ENCODE data around the gene RBM25.
"Not testable (repeated sequence)": the region's sequence is repeated elsewhere in the genome, so short reads cannot be mapped to it uniquely, and the experiment has no call there.

Gene RBM25

GRCh38 chr14:73058224-73058921 lies at the start of gene RBM25:
Gene RBM25 (plus strand): TSS chr14:73058534. CDS start chr14:73071642, 13,108 bp downstream.
- peak; percentile 99 for DNase-seq (ENCODE audit: low spot score)

DNA sequence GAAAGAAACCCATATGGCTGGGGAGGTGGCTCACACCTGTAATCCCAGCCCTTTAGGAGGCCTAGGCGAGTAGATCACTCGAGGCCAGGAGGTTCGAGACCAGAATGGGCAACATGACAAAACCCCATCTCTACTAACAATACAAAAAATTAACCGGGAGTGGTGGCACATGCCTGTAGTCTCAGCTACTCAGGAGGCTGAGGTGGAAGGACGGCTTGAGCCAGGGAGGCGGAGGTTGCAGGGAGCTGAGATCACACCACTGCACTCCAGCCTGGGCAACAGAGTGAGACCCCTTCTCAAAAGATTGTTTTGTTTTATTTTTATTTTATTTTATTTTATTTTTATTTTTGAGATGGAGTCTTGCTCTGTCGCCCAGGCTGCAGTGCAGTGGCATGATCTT lies 47.1 kb upstream of the RBM25 start:
- DNase-seq (ENCODE audit: low spot score) = not testable (repeated sequence)

GRCh38 chr14:73014105-73014504 lies 44.2 kb upstream of the RBM25 start:
- DNase-seq (ENCODE audit: low spot score) = no peak

DNA sequence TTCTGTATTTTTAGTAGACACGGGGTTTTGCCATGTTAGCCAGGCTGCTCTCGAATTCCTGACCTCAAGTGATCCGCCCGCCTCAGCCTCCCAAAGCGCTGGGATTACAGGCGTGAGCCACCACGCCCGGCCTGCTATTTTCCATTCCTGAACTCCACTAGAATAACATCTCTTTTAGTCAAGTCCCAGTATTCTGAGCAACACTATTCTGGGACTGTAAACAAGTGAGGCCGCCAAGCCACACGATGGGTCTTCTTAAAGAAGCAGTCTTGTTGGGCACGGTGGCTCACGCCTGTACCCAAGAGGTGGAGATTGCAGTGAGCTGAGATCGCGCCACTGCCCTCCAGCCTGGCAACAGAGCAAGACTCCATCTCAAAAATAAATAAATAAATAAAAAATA lies 42.8 kb upstream of the RBM25 start:
- not testable (repeated sequence) for DNase-seq (ENCODE audit: low spot score)

DNA sequence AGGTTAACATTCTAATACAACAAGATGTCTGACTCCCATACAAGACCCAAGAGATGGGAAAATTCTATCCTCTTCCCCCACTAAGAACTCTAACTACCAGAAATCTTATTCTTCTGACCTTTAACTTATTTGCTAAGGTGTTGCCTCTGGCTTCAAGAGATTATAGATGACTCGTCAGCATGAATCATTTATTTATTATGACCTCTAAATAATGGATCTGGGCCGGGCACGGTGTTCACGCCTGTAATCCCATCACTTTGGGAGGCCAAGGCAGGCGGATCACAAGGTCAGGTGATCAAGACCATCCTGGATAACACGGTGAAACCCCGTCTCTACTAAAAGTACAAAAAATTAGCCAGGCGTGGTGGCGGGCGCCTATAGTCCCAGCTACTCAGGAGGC lies 42.3 kb upstream of the RBM25 start:
- not testable (repeated sequence) for DNase-seq (ENCODE audit: low spot score)

- no peak for DNase-seq (ENCODE audit: low spot score)
These were observed 36.3 kb upstream of the RBM25 start for GRCh38 chr14:73022051-73022450.

DNA sequence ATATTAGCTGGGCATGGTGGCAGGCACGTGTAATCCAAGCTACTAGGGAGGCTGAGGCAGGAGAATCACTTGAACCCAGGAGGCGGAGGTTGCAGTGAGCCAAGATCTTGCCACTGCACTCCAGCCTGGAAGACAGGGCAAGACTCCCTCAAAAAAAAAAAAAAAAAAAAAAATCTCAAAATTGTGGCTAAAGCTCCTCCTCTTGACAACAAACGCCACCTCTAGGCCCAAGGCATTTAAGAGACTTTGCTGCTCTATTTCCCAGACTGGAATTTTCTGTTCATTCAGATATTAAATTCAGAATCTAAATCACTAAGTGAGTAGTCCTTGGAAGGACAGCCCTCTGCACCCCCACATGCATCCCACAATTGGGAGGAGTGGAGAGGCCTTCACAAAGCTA lies 32.8 kb upstream of the RBM25 start:
- DNase-seq (ENCODE audit: low spot score) = no peak

DNA sequence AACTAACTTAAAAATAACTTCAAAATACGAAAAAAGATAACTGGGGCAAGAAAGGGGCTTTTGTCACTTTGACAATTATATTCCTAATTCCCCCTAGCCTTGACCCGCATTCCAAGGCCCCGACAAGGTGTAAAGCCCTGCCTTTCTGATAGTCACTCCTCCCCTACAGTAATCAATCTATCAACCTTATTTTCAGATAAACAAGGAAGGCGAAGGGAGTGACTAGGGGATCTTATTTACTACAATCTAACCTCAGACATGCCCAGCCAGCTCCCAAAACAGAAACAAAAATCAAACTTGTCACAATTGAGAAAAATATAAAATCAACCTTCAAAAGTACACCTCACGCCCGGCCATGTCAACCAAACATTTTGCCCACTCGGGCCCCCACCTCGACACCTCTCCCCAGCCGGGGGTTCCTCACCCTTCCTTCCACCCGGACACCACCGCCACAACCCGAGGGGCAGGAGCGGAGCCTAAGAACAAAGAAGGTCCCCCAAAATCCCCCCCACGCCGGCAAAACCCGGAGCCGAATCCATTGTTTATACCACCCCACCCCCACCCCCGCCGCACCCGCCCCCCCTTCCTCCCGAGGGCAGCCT lies 32.0 kb upstream of the RBM25 start:
- peak; percentile 9 for DNase-seq (ENCODE audit: low spot score)

- DNase-seq (ENCODE audit: low spot score) = peak; percentile 100
These were observed 31.3 kb upstream of the RBM25 start, which contains the start of gene ZFYVE1 for GRCh38 chr14:73026845-73027542. Gene ZFYVE1 (minus strand): TSS chr14:73027106. CDS start chr14:73024508, 2,598 bp downstream.

DNA sequence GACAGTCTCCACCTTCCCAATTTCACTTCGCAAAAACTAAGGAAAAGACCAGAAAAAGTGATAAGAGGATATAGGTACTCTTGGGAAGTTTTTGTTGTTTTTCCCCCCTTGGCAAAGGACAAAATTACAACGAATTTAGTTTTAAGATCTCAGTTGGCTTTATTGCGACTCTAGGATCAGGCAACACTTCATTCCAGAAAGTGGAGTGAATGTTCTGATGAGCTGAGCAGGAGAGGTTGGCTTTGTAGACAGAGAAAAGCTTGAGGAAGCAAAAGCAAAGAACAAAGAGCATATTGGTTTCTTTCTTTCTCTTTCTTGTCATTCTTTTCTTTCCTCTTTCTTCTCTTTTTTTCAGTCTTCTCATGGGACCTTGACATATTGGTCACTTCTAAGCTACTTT lies 30.8 kb upstream of the RBM25 start:
- DNase-seq (ENCODE audit: low spot score) = no peak

GRCh38 chr14:73027984-73028383 lies 30.4 kb upstream of the RBM25 start:
- DNase-seq (ENCODE audit: low spot score) = no peak

DNA sequence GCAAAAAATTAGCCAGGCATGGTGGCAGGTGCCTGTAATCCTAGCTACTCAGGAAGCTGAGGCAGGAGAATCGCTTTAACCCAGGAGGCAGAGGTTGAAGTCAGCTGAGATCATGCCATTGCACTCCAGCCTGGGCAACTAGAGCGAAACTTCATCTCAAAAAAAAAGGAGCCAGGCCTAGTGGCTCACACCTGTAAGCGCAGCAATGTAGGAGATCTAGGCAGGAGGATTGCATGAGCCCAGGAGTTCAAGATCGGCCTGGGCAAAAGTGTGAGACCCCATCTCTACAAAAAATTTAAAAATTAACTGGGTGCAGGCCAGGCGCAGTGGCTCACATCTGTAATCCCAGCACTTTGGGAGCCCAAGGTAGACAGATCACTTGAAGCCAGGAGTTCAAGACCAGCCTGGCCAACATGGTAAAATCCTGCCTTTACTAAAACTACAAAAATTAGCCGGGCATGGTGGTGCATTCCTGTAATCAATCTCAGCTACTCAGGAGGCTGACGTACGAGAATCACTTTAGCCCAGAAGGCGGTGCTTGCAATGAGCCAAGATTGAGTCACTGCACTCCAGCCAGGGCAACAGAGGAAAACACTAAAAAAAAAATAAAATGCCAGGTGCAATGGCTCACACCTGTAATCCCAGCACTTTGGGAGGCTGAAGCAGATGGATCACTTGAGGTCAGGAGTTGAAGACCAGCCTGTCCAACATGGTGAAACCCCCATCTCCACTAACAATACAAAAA lies 21.5 kb upstream of the RBM25 start:
- DNase-seq (ENCODE audit: low spot score) = not testable (repeated sequence)

DNA sequence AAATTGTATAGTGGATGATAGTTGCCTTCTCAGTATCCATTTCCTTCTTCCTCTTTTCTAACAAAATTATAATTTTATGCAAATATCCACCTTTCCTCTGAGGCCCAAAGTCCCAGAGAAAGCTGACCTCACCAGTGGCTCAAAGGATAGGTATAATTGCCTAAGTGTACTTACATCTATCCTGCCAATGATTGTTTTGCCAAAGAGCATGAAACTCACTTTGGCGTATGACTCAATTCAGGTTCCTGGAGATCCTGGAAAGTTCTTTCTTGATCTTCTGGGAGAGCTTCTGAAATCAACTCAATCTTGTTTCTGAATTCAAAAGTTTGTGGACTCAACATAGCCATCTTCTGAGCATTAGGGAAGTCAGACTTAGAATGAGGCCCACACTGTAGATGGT lies 10.5 kb upstream of the RBM25 start:
- no peak for DNase-seq (ENCODE audit: low spot score)

GRCh38 chr14:73049428-73049827 lies 8.9 kb upstream of the RBM25 start:
- DNase-seq (ENCODE audit: low spot score) = no peak

DNA sequence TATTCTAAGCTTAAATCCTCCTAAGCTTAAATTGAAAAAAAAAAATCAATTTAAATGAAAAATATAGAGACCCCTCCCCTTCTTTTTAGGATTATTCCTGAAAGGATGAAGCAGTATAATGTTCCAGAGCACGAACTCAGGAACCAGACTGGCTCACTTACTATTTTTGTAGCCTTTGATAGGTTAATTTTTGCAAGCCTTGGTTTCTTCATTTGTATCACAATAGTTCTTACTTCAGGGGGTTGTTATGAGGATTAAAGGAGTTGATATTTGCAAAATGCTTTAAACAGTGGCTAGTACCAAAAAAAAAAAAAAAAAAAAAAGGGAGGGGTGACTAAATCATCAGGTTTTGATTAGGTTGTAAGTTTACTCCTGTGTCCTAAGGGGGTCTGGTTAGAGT lies 3.1 kb upstream of the RBM25 start:
- DNase-seq (ENCODE audit: low spot score) = no peak

DNA sequence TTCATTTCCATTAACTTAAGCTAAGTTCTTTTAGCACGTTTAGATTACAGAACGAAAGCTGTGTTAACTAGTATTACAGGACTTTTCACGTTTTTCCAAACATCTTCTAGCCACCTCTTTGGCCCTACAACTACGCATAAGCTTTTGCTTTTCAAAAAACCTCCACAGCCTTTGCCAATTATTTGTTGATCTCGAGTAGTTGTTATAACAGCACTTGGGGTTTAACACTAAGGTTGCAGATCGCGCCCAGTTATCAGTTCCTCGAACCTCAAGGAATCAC lies 450 bp upstream of the RBM25 start:
- no peak for DNase-seq (ENCODE audit: low spot score)

GRCh38 chr14:73058922-73059673 lies 764 bp downstream of the RBM25 start:
- peak; percentile 53 for DNase-seq (ENCODE audit: low spot score)

DNA sequence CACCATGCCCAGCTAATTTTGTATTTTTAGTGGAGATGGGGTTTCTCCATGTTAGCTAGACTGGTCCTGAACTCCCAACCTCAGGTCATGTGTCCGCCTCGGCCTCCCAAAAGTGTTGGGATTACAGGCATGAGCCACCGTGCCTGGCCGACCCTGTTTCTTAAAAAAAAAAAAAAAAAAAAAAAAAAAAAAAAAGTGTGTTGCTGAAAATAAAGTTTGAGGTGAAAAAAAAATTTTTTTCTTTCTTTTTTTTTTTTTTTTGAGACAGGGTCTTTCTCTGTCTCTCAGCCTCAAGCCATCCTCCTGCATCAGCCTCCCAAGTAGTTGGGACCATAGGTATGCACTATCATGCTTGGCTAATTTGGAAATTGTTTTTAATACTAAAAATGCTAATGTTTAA lies 11.3 kb downstream of the RBM25 start:
- DNase-seq (ENCODE audit: low spot score) = no peak

GRCh38 chr14:73091044-73091443 lies 32.7 kb downstream of the RBM25 start:
- no peak for DNase-seq (ENCODE audit: low spot score)

- DNase-seq (ENCODE audit: low spot score) = no peak
These were observed 39.1 kb downstream of the RBM25 start for GRCh38 chr14:73097421-73097820.

GRCh38 chr14:73100334-73100733 lies 42.0 kb downstream of the RBM25 start:
- DNase-seq (ENCODE audit: low spot score) = no peak

Measured in Ammon's horn (tissue), 1 donor.